ENCODE data around the gene PERM1.

PERM1 gene

GRCh38 chr1:951364-951763 is 30.5 kb downstream of the PERM1 start:
- Histone ChIP-seq H3K36me3 (ENCODE audit: insufficient read depth, low read length) (peaks cover 99% of the 10 kb centered on the region), H3K4me1 (ENCODE audit: insufficient read depth, low read length, severe bottlenecking) (no peaks in the 10 kb centered on the region)

GRCh38 chr1:950881-951280 is 31.0 kb downstream of the PERM1 start:
- H3K27ac ChIP-seq (ENCODE audit: low read depth, low read length, poor library complexity, severe bottlenecking), result no peak overlapping the region
- TF ChIP-seq EZH2 (IDR thresholded peaks at IDR 0.05; ENCODE audit: borderline replicate concordance, low read length) (no peak), CTCF (IDR thresholded peaks at IDR 0.05; ENCODE audit: low read length) (no peak)
- no peaks in the 10 kb centered on the region for H3K4me1 ChIP-seq (ENCODE audit: insufficient read depth, low read length, severe bottlenecking)
- H3K79me2 ChIP-seq (ENCODE audit: insufficient read depth, low read length), result no peaks in the 10 kb centered on the region
- H2AFZ ChIP-seq (ENCODE audit: low read length), result no peak overlapping the region
- H3K9me3 ChIP-seq (ENCODE audit: low read length), result no peaks in the 10 kb centered on the region
- H3K4me2 ChIP-seq (ENCODE audit: low read length), result no peak overlapping the region
- no peak overlapping the region for H3K4me3 ChIP-seq (ENCODE audit: low read depth, low read length, poor library complexity, severe bottlenecking)
- H3K9ac ChIP-seq (ENCODE audit: low read length), result no peak overlapping the region
- H4K20me1 ChIP-seq (ENCODE audit: insufficient read depth, low read length), result no peaks in the 10 kb centered on the region
- H3F3A ChIP-seq (ENCODE audit: insufficient read depth, low read length), result no peaks in the 10 kb centered on the region
- peaks cover 98% of the 10 kb centered on the region for H3K36me3 ChIP-seq (ENCODE audit: insufficient read depth, low read length)
- H3K27me3 ChIP-seq (ENCODE audit: insufficient read depth, low read length), result no peaks in the 10 kb centered on the region
- H3K9me2 ChIP-seq (ENCODE audit: low read depth, low read length), result no peaks in the 10 kb centered on the region

More at GRCh38 chr1:951364-951763, 30.5 kb downstream of the PERM1 start:
- H3F3A ChIP-seq (ENCODE audit: insufficient read depth, low read length), result no peaks in the 10 kb centered on the region
- TF ChIP-seq EZH2 (IDR thresholded peaks at IDR 0.05; ENCODE audit: borderline replicate concordance, low read length) (no peak), CTCF (IDR thresholded peaks at IDR 0.05; ENCODE audit: low read length) (peak; percentile 28; the same call in 1 of the 2 replicates)
- H3K4me2 ChIP-seq (ENCODE audit: low read length), result no peak overlapping the region
- H3K27ac ChIP-seq (ENCODE audit: low read depth, low read length, poor library complexity, severe bottlenecking), result no peak overlapping the region
- no peaks in the 10 kb centered on the region for H3K27me3 ChIP-seq (ENCODE audit: insufficient read depth, low read length)
- H2AFZ ChIP-seq (ENCODE audit: low read length), result no peak overlapping the region
- no peak overlapping the region for H3K9ac ChIP-seq (ENCODE audit: low read length)
- no peaks in the 10 kb centered on the region for H3K9me2 ChIP-seq (ENCODE audit: low read depth, low read length)
- H3K4me3 ChIP-seq (ENCODE audit: low read depth, low read length, poor library complexity, severe bottlenecking), result no peak overlapping the region
- H4K20me1 ChIP-seq (ENCODE audit: insufficient read depth, low read length), result no peaks in the 10 kb centered on the region
- no peaks in the 10 kb centered on the region for H3K9me3 ChIP-seq (ENCODE audit: low read length)
- H3K79me2 ChIP-seq (ENCODE audit: insufficient read depth, low read length), result no peaks in the 10 kb centered on the region

- Histone ChIP-seq H4K20me1 (ENCODE audit: insufficient read depth, low read length) (no peaks in the 10 kb centered on the region), H3K79me2 (ENCODE audit: insufficient read depth, low read length) (no peaks in the 10 kb centered on the region), H3K4me2 (ENCODE audit: low read length) (no peak overlapping the region), H3K9ac (ENCODE audit: low read length) (no peak overlapping the region), H3K9me3 (ENCODE audit: low read length) (no peaks in the 10 kb centered on the region), H3K36me3 (ENCODE audit: insufficient read depth, low read length) (peaks cover 98% of the 10 kb centered on the region), H3K27me3 (ENCODE audit: insufficient read depth, low read length) (no peaks in the 10 kb centered on the region), H2AFZ (ENCODE audit: low read length) (no peak overlapping the region), H3K4me3 (ENCODE audit: low read depth, low read length, poor library complexity, severe bottlenecking) (no peak overlapping the region), H3K4me1 (ENCODE audit: insufficient read depth, low read length, severe bottlenecking) (no peaks in the 10 kb centered on the region), H3F3A (ENCODE audit: insufficient read depth, low read length) (no peaks in the 10 kb centered on the region), H3K9me2 (ENCODE audit: low read depth, low read length) (no peaks in the 10 kb centered on the region), H3K27ac (ENCODE audit: low read depth, low read length, poor library complexity, severe bottlenecking) (no peak overlapping the region)
- TF ChIP-seq CTCF (IDR thresholded peaks at IDR 0.05; ENCODE audit: low read length), result no peak
- no peak for TF ChIP-seq EZH2 (IDR thresholded peaks at IDR 0.05; ENCODE audit: borderline replicate concordance, low read length)
Observed at GRCh38 chr1:950268-950667, 31.6 kb downstream of the PERM1 start.

Data from OCI-LY1 (cell line).